Measurements from ENCODE around the gene RIPOR2.

GRCh38 chr6:24827970-24828369, 107.8 kb downstream of the RIPOR2 start:
- no peak for TF ChIP-seq EZH2 (IDR thresholded peaks at IDR 0.05; ENCODE audit: insufficient read depth, poor library complexity, severe bottlenecking)
- no peak for TF ChIP-seq EZH2phosphoT487 (IDR thresholded peaks at IDR 0.05; ENCODE audit: insufficient read depth, low read depth)

Measured in GM23248 (cell line).